Activated naive CD8-positive, alpha-beta T cell treated with anti-CD3 and anti-CD28 coated beads for 36 hours (primary cell): ENCODE data around the gene BARX1. TPM values are rescaled to one million over a fixed set of nuclear protein-coding genes. Genes with fewer than 3 reads are reported as not detected.

ENCODE experiments used
- DNase-seq: peaks from one replicate; pipeline ENCODE4 v3.0.0; 2021
- H3K27ac Mint-ChIP-seq: one replicate; pipeline ENCODE4 v1.8.0; 2022; ENCODE audit warnings: mild to moderate bottlenecking, moderate library complexity, mixed read lengths
- H3K27me3 Mint-ChIP-seq: one replicate; pipeline ENCODE4 v1.8.0; 2022; ENCODE audit warnings: mild to moderate bottlenecking, mixed read lengths
- H3K36me3 Mint-ChIP-seq: one replicate; pipeline ENCODE4 v1.8.0; 2021; ENCODE audit warnings: mild to moderate bottlenecking, mixed read lengths
- H3K4me1 Mint-ChIP-seq: one replicate; pipeline ENCODE4 v1.8.0; 2021; ENCODE audit warnings: mixed read lengths
- H3K4me3 Mint-ChIP-seq: one replicate; pipeline ENCODE4 v1.8.0; 2022; ENCODE audit warnings: mild to moderate bottlenecking, moderate library complexity, mixed read lengths
- H3K9me3 Mint-ChIP-seq: one replicate; pipeline ENCODE4 v1.8.0; 2022; ENCODE audit warnings: mixed read lengths
- total RNA-seq, 2 experiments: library from RNA; stranded (reverse); gene quantifications; one replicate each; pipeline ENCODE4 v1.2.3, GENCODE V29; 2021

Gene BARX1
- total RNA-seq, 2 experiments from 2014 or later = 2.9 to 3.8 TPM

DNA sequence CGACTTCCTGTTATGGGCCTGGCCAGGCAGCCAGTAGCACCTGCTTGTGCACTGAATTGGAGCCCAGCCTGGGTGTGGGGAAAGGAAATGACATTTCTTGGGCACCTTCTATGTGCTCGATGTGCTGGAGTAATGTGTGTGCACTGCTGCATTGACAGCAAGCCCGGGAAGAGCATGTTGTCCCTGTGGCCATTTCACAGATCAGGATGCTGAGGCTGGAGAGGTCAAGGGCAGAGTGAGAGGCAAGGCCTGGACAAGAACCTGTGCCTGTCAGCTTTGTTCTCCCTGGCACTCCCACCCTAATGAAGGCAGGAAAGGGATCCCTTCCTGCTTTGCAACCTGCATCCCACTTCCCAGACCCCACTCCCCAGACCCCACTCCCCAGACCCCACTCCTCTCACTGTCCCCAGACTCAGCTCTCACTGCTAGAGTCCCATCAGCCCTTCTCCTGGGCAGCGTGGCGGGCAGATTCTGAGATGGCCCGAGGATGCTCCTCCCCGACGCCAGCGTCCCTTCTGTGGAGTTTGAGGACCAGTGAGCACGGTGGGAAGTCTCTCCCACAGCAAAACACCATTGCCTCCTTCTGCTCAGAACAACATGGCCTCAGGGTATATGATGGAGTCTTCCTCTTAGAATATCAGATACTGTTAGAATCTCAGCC, 49.6 kb downstream of the BARX1 start:
- Mint-ChIP-seq H3K4me1 (peaks cover 5% of the 10 kb centered on the region), H3K9me3 (no peaks in the 10 kb centered on the region), H3K4me3 (no peak overlapping the region), H3K36me3 (no peaks in the 10 kb centered on the region), H3K27ac (no peak overlapping the region), H3K27me3 (peaks cover 14% of the 10 kb centered on the region)
- no peak for DNase-seq

DNA sequence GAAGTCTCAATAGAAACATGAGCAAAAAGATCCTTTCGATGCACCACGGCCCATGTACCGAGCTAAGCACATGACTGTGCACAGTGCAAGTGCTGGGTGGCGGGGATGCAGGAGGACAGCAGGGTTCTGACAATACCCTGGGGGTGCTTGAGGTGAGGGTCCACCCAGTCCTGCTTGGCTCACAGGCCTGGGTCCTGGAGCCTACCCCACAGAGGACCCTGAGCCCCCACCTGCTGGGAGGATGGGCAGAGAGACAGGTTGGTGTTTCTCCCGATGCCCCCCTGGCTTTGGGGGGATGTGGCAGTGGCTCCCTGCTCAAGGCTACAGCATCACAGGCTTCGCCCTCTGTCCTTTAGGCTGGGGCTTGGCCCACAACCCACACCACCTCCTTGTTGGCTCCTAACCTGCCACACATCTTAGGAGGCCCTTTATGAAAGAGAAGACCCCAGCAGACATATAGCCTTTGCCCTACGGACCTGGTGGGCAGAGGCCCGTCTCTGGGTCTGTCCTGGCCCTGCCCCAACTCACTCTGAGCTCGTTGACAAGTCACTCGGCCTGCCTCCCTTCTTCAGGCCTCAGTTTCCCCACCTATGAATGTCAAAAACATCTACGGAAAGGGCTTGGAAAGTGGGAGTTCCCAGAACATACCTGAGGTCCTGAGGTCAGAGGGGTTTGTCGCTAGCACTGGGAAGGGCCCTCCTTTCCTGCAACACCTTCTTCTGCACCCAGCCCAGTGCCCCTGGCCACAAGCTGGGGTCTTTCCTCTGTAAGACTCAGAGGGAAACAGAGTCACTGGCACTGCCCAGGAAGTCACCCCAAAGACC, 50.3 kb downstream of the BARX1 start:
- Mint-ChIP-seq H3K9me3 (peaks cover 4% of the 10 kb centered on the region), H3K27me3 (peaks cover 13% of the 10 kb centered on the region), H3K4me3 (no peak overlapping the region), H3K27ac (no peak overlapping the region), H3K36me3 (no peaks in the 10 kb centered on the region), H3K4me1 (peaks cover 5% of the 10 kb centered on the region)
- no peak for DNase-seq

DNA sequence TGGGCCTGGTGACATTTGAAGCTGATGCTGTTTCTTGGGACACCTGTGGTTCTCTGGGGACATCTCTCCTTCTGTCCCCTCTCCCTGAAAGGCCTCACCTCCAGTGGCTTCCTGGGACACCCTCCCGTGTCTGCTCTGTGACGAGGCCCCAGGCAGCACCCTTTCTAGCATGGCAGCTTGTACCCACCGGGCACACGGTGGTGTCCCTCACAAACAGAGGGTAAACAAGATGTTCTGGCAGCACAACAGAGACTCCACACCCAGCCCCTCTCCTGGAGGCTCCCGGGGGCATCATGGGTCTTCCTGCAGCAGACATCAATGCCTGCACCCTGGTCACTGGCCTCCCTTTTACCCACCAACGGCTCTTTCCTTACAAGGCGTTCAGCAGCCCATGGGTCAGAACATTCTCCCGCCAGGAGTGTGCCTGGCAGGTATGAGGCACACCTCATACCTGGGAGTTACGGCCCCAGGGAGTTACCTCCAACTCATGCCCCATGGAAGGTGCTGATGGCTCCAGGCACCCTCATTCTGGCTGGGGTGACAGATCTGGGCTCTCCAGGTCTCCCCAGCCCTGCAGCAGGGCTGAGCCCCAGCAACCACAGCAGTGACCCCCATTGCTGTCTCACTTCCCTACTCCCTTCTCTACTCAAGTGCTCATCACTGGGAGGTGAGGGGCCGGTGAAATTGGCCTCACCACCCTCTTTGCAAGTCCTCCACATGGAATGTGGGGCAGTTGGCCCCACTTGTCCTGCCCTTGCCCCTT, 51.1 kb downstream of the BARX1 start:
- H3K4me1 Mint-ChIP-seq = peaks cover 4% of the 10 kb centered on the region
- no peak overlapping the region for H3K27ac Mint-ChIP-seq
- peaks cover 8% of the 10 kb centered on the region for H3K27me3 Mint-ChIP-seq
- H3K9me3 Mint-ChIP-seq = peaks cover 4% of the 10 kb centered on the region
- no peak overlapping the region for H3K4me3 Mint-ChIP-seq
- H3K36me3 Mint-ChIP-seq = no peaks in the 10 kb centered on the region
- DNase-seq = no peak

DNA sequence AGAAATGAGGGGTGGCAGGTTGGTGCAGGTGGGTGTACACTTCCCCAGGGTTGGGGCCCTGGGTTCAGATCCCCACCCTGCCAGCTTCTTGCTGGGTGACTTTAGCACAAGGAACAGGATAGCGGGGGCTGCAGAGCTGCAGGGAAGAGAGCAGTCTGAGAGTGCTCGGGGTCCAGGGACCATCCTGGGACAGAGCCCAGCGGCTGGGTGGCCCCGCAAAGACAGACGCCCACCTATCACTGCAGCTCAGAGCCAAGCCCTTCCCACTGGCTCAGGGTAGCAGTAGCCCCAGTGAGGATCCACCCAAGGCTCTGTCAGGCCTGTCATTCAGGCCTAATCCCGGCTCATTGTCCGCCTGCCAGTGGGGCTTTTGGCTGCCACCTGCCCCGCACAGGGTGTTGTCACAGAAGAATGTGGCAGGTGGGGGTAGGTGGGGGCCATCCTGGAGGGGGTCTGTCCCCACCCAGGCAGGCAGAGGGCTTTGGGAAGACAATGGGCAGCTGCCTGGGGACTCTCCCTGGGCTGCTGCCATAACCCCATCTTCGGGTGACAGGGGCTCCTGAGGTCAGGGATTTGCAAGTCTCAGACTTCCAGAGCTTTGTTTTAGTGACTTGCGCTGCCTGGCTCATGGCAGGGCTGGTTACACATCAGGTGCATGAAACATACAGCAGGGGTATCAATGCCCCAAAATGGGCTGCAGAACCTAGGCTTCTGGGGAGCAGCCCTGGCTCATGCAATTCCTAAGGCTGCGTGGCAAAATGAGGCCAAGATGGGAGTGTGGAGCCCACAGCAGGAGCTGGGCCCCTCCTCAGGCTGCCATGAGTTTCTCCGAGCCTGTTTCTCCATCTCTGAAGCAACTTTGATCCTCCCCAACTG, 52.1 kb downstream of the BARX1 start:
- no peak for DNase-seq
- peaks cover 5% of the 10 kb centered on the region for H3K4me1 Mint-ChIP-seq
- H3K4me3 Mint-ChIP-seq = no peak overlapping the region
- H3K9me3 Mint-ChIP-seq = peaks cover 4% of the 10 kb centered on the region
- H3K27ac Mint-ChIP-seq = no peak overlapping the region
- no peaks in the 10 kb centered on the region for H3K27me3 Mint-ChIP-seq
- H3K36me3 Mint-ChIP-seq = no peaks in the 10 kb centered on the region

GRCh38 chr9:93902051-93902779, 52.9 kb downstream of the BARX1 start:
- H3K36me3 Mint-ChIP-seq = no peaks in the 10 kb centered on the region
- no peak overlapping the region for H3K4me3 Mint-ChIP-seq
- peaks cover 4% of the 10 kb centered on the region for H3K9me3 Mint-ChIP-seq
- no peaks in the 10 kb centered on the region for H3K27me3 Mint-ChIP-seq
- H3K4me1 Mint-ChIP-seq = peaks cover 11% of the 10 kb centered on the region
- DNase-seq = no peak
- H3K27ac Mint-ChIP-seq = no peak overlapping the region

Other genes with a start within 250 kb of the BARX1 start
- 1 to 10 TPM; 5.8 to 6.0 TPM for gene PTPDC1, start 129.1 kb upstream of the BARX1 start, total RNA-seq